Lung (tissue), 12 donors: ENCODE measurements around the gene ZBED4. TPM values are rescaled to one million over a fixed set of nuclear protein-coding genes. Genes with fewer than 3 reads are reported as not detected.

Experiments used
- ATAC-seq: fragments of 200-7000 bp; cut with Tn5 transposase; one replicate; pipeline ENCODE4 v1.9.1; 2020; ENCODE audit warnings: moderate number of reproducible peaks; ENCODE audit not compliant: insufficient read depth, low FRiP score
- DNase-seq, 3 donors: peaks; one replicate each; pipeline ENCODE4 v3.0.0-alpha.2; 2013 to 2017
- H3K27ac ChIP-seq, 2 donors: one replicate each; pipeline ENCODE4 v1.5.1; 2013; ENCODE audit warnings: mild to moderate bottlenecking in 2 of 2, moderate library complexity in 2 of 2, control low read depth in 1 of 2, inconsistent platforms in 1 of 2, low read depth in 1 of 2, low read length in 1 of 2
- H3K27me3 ChIP-seq, 3 donors: one replicate each; pipeline ENCODE4 v1.5.1; 2013; ENCODE audit warnings: low read length in 2 of 3; ENCODE audit not compliant: control insufficient read depth in 3 of 3, insufficient read depth in 3 of 3
- H3K36me3 ChIP-seq, 4 donors: one replicate each; pipeline ENCODE4 v1.5.1; 2013; ENCODE audit warnings: low read length in 4 of 4, mild to moderate bottlenecking in 1 of 4, moderate library complexity in 1 of 4; ENCODE audit not compliant: control insufficient read depth in 4 of 4, insufficient read depth in 4 of 4
- H3K4me1 ChIP-seq, 5 donors: one replicate each; pipeline ENCODE4 v1.5.1; 2013; ENCODE audit warnings: low read length in 5 of 5, mild to moderate bottlenecking in 2 of 5, moderate library complexity in 1 of 5; ENCODE audit not compliant: control insufficient read depth in 5 of 5, insufficient read depth in 5 of 5
- H3K4me3 ChIP-seq: one replicate; pipeline ENCODE4 v1.5.1; 2013; ENCODE audit warnings: mild to moderate bottlenecking, control low read depth, moderate library complexity
- H3K9ac ChIP-seq, 2 donors: one replicate each; pipeline ENCODE4 v1.5.1; 2013; ENCODE audit warnings: low read length in 2 of 2, control low read depth in 1 of 2; ENCODE audit not compliant: insufficient read depth in 1 of 2
- H3K9me3 ChIP-seq, 4 donors: one replicate each; pipeline ENCODE4 v1.5.1; 2013; ENCODE audit warnings: low read length in 3 of 4, mild to moderate bottlenecking in 1 of 4, moderate library complexity in 1 of 4; ENCODE audit not compliant: control insufficient read depth in 4 of 4, insufficient read depth in 3 of 4
- WGBS, 2 donors: extraction: QIAGEN DNeasy Blood & Tissue Kit; methylation state at CpG; one replicate each; pipeline ENCODE4 v1.1.7; 2013; 5-methylcytosine and 5-hydroxymethylcytosine counted together
- polyA plus RNA-seq, 2 donors: library from polyadenylated mRNA; stranded (reverse); fragments of 200-250 nt; gene quantifications; one replicate each; pipeline ENCODE4 v1.2.1, GENCODE V29; 2013
- total RNA-seq, 2 donors: library from RNA; depleted of rRNA in 1 of 2; stranded (reverse); fragments of >200 nt in 1 of 2; gene quantifications; one replicate each; pipeline ENCODE4 v1.2.1, GENCODE V29; 2014 to 2021
- TF ChIP-seq, protein P1 (sequence below): IDR thresholded peaks from 2 replicates; pipeline ENCODE4 v1.5.1; 2012; ENCODE audit warnings: mild to moderate bottlenecking; ENCODE audit errors: control extremely low read depth, extremely low read depth
- donor health status: control.
- donor health status: control.
- donor health status: Bipolar disorder and iron deficiency.
- donor health status: healthy.
- donor health status: DM: yes; HTN: yes; CAD: no.

Gene ZBED4
- total and polyA plus RNA-seq, 4 donors, result 3.9 to 13.2 (median 9.1) TPM

DNA sequence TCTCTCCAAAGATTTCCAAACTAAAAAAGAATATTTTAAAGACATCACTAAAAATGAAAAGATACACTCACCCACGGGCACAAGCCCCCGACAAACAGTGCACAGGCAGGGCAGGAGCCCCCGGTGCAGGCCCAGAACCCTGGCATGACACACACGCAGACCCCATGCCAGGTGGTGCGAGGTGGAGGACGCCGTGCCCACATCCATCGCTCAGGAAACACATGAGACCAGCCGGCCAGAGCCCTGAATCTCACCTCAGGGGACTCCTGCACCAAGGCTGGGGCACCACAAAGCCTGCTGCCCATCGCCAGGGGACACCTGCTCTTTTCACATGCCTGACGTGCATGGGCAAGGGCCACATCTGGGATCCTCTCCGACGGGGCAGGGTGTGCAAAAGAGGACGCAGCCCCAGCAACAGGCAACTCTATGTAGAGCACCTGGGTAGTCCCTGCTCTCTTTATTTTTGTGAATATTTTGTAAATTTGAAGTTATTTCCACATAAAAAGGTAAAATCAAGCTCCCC is 39.4 kb upstream of the ZBED4 start:
- DNase-seq (no peak), ATAC-seq (no peak)
- no peak overlapping the region for H3K27ac ChIP-seq
- H3K4me1 ChIP-seq, result peaks cover 0 to 14% (median 0%) of the 10 kb centered on the region in 5 donors
- no peaks in the 10 kb centered on the region for H3K9me3 ChIP-seq
- no peak overlapping the region for H3K9ac ChIP-seq
- TF ChIP-seq, protein P1, sequence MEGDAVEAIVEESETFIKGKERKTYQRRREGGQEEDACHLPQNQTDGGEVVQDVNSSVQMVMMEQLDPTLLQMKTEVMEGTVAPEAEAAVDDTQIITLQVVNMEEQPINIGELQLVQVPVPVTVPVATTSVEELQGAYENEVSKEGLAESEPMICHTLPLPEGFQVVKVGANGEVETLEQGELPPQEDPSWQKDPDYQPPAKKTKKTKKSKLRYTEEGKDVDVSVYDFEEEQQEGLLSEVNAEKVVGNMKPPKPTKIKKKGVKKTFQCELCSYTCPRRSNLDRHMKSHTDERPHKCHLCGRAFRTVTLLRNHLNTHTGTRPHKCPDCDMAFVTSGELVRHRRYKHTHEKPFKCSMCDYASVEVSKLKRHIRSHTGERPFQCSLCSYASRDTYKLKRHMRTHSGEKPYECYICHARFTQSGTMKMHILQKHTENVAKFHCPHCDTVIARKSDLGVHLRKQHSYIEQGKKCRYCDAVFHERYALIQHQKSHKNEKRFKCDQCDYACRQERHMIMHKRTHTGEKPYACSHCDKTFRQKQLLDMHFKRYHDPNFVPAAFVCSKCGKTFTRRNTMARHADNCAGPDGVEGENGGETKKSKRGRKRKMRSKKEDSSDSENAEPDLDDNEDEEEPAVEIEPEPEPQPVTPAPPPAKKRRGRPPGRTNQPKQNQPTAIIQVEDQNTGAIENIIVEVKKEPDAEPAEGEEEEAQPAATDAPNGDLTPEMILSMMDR, result no peak
- H3K27me3 ChIP-seq, result no peaks in the 10 kb centered on the region
- peaks cover 3 to 40% (median 28%) of the 10 kb centered on the region in 4 donors for H3K36me3 ChIP-seq
- 86 to 90% methylated on average over 14 of the region's 14 CpGs for WGBS, 2 donors
- no peak overlapping the region for H3K4me3 ChIP-seq

GRCh38 chr22:49814856-49815255 is 38.8 kb upstream of the ZBED4 start:
- TF ChIP-seq, protein P1, result no peak
- H3K4me3 ChIP-seq, result no peak overlapping the region
- 84 to 85% methylated on average over 8 of the region's 8 CpGs for whole genome bisulfite sequencing, 2 donors
- no peaks in the 10 kb centered on the region for H3K9me3 ChIP-seq
- no peaks in the 10 kb centered on the region for H3K27me3 ChIP-seq
- DNase-seq (no peak), ATAC-seq (no peak)
- H3K36me3 ChIP-seq, result peaks cover 3 to 44% (median 28%) of the 10 kb centered on the region in 4 donors
- no peak overlapping the region for H3K27ac ChIP-seq
- no peak overlapping the region for H3K9ac ChIP-seq
- H3K4me1 ChIP-seq, result peaks cover 0 to 14% (median 0%) of the 10 kb centered on the region in 5 donors

GRCh38 chr22:49815641-49816091 is 38.0 kb upstream of the ZBED4 start:
- Histone ChIP-seq H3K4me3 (no peak overlapping the region), H3K9me3 (no peaks in the 10 kb centered on the region), H3K4me1 (peaks cover 0 to 14% (median 0%) of the 10 kb centered on the region in 5 donors), H3K9ac (no peak overlapping the region), H3K27ac (no peak overlapping the region), H3K36me3 (peaks cover 3 to 50% (median 32%) of the 10 kb centered on the region in 4 donors), H3K27me3 (no peaks in the 10 kb centered on the region)
- ATAC-seq (no peak), DNase-seq (no peak)
- TF ChIP-seq, protein P1, result no peak
- 72 to 84% methylated on average over 15 of the region's 15 CpGs for WGBS, 2 donors

DNA sequence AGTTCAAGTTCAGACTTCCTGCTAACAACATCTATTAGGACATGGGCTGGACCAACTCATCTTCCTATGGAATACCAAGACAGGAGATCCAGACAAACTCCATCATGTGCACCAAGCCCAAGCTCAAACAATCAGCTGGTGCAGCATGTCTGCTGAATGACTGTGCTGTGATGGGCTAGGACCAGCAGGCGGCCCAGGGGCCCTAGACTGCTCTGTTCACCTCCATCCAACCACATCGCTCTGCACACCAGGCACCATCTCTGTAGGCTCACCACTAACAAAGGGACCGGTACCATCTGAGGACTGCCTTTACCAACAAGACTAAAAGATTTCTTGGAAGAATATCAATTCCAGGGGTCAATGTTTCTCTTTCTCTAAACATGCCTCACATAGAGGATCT is 36.3 kb upstream of the ZBED4 start:
- Histone ChIP-seq H3K4me1 (peaks cover 0 to 16% (median 0%) of the 10 kb centered on the region in 5 donors), H3K27ac (no peak overlapping the region), H3K27me3 (no peaks in the 10 kb centered on the region), H3K36me3 (peaks cover 5 to 55% (median 40%) of the 10 kb centered on the region in 4 donors), H3K9ac (no peak overlapping the region), H3K9me3 (no peaks in the 10 kb centered on the region), H3K4me3 (no peak overlapping the region)
- WGBS, 2 donors, result 95 to 96% methylated on average over 3 of the region's 3 CpGs
- DNase-seq (no peak), ATAC-seq (no peak)
- TF ChIP-seq, protein P1, result no peak
